Right lobe of liver (tissue), 4 donors: ENCODE measurements around the gene USP43.

ENCODE experiments used
- CTCF ChIP-seq, 4 donors: fragments of 200-600 bp in 3 of 4; fragments of 450-650 bp in 1 of 4; IDR thresholded peaks; one replicate each; pipeline versions ENCODE4 v1.5.1 to v1.8.0; 2016 to 2022; ENCODE audit warnings: antibody characterized with exemption in 4 of 4, mild to moderate bottlenecking in 2 of 4
- POLR2A ChIP-seq: fragments of 450-650 bp; IDR thresholded peaks from one replicate; pipeline ENCODE4 v1.6.1; 2017; ENCODE audit warnings: antibody characterized with exemption, mild to moderate bottlenecking
- donor health status: DM: no; HTN: no; CAD: no.
- donor health status: DM: no; HTN: no; CAD: no.
- donor health status: DM: no; HTN: yes; CAD: no.

DNA sequence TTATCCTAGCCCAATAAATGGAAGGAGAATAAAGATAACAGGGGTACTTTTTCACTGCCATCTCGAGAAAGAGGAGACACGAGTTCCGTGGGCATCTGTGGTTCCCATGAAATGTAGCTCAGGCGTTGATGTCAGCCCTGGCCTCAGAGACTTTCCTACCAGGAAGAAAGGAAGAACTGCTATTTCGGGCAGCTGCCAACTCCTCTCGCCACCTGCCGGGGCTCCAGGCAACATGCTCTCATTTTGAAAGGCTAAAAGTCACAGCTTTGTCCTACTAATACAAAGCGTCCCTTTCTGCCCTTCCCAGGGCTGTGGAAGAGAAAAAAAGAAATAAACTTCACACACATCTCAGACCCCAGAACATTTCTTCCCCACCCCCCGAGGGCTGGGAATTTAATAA, 80.3 kb downstream of the USP43 start:
- TF ChIP-seq POLR2A = no peak
- no peak for TF ChIP-seq CTCF (IDR thresholded peaks at IDR 0.05)
